Activated B cell treated with CpG ODN at 0.5 μM for 24 hours (primary cell): Measurements from ENCODE around the gene DEPDC7. TPM values are rescaled to one million over a fixed set of nuclear protein-coding genes. Genes with fewer than 3 reads are reported as not detected.
"Not testable (repeated sequence)": the region's sequence is repeated elsewhere in the genome, so short reads cannot be mapped to it uniquely, and the experiment has no call there.

ENCODE experiments used
- ATAC-seq: fragments of 200-7000 bp; cut with Tn5 transposase; one replicate; pipeline ENCODE4 v1.10.0; 2021; ENCODE audit warnings: low read depth, mild to moderate bottlenecking, moderate library complexity
- CTCF ChIA-PET: fragments of 350-600 bp; sonication (Branson Sonifier 250); formaldehyde crosslinking; loops from one replicate; lab custom pipeline; 2021; ENCODE audit warnings: antibody characterized with exemption; lab: Charles Lee
- POLR2A ChIA-PET: fragments of 350-600 bp; sonication (Branson Sonifier 250); formaldehyde crosslinking; loops from one replicate; lab custom pipeline; 2021; ENCODE audit warnings: antibody characterized with exemption; lab: Charles Lee
- DNase-seq: peaks from one replicate; pipeline ENCODE4 v3.0.0; 2022
- H3K27ac Mint-ChIP-seq: one replicate; pipeline ENCODE4 v1.8.0; 2020; ENCODE audit warnings: mixed read lengths
- H3K27me3 Mint-ChIP-seq: one replicate; pipeline ENCODE4 v1.8.0; 2021; ENCODE audit warnings: mixed read lengths
- H3K36me3 Mint-ChIP-seq: one replicate; pipeline ENCODE4 v1.8.0; 2021; ENCODE audit warnings: low read depth, mixed read lengths
- H3K4me1 Mint-ChIP-seq: one replicate; pipeline ENCODE4 v1.8.0; 2021; ENCODE audit warnings: mixed read lengths
- H3K4me3 Mint-ChIP-seq: one replicate; pipeline ENCODE4 v1.8.0; 2020; ENCODE audit warnings: mild to moderate bottlenecking, mixed read lengths
- H3K9me3 Mint-ChIP-seq: one replicate; pipeline ENCODE4 v1.8.0; 2020; ENCODE audit warnings: mixed read lengths
- CTCF ChIP-seq: fragments of 200-600 bp; IDR thresholded peaks from one replicate; pipeline ENCODE4 v1.8.0; 2022; ENCODE audit warnings: antibody characterized with exemption, mild to moderate bottlenecking
- intact Hi-C: fragments of 100-400 bp; cut with micrococcal nuclease; formaldehyde crosslinking; loops from one replicate; pipeline ENCODE4 v1.15.1; 2024
- total RNA-seq: library from RNA; stranded (reverse); gene quantifications from 2 replicates; pipeline ENCODE4 v1.2.3, GENCODE V29; 2022

The DEPDC7 gene
- total RNA-seq, 1 donor from 2014 or later, result not detected

GRCh38 chr11:33044285-33044756, 28.6 kb downstream of the DEPDC7 start:
- POLR2A ChIA-PET, result no interaction called here
- Mint-ChIP-seq H3K9me3 (no peaks in the 10 kb centered on the region), H3K36me3 (peaks cover 43% of the 10 kb centered on the region), H3K27ac (no peak overlapping the region), H3K4me3 (no peak overlapping the region), H3K27me3 (no peaks in the 10 kb centered on the region), H3K4me1 (peaks cover 13% of the 10 kb centered on the region)
- DNase-seq (no peak), ATAC-seq (no peak)
- intact Hi-C loops, result no loop called here
- CTCF ChIA-PET, result no interaction called here
- TF ChIP-seq CTCF, result no peak

GRCh38 chr11:33045551-33046255, 30.0 kb downstream of the DEPDC7 start:
- intact Hi-C loops, result no loop called here
- CTCF ChIA-PET, result no interaction called here
- no peak overlapping the region for H3K27ac Mint-ChIP-seq

GRCh38 chr11:33048701-33049100, 33.0 kb downstream of the DEPDC7 start:
- DNase-seq, H3K4me3 Mint-ChIP-seq, H3K9me3 Mint-ChIP-seq, H3K27me3 Mint-ChIP-seq, H3K27ac Mint-ChIP-seq, ATAC-seq, POLR2A ChIA-PET, intact Hi-C loops, CTCF ChIA-PET: not testable (repeated sequence)
- peaks cover 45% of the 10 kb centered on the region for H3K36me3 Mint-ChIP-seq
- peaks cover 12% of the 10 kb centered on the region for H3K4me1 Mint-ChIP-seq

More at GRCh38 chr11:33045551-33046255, 30.0 kb downstream of the DEPDC7 start:
- ATAC-seq (no peak), DNase-seq (no peak)
- Mint-ChIP-seq H3K27me3 (no peaks in the 10 kb centered on the region), H3K4me3 (no peak overlapping the region), H3K4me1 (peaks cover 7% of the 10 kb centered on the region), H3K9me3 (no peaks in the 10 kb centered on the region), H3K36me3 (peaks cover 42% of the 10 kb centered on the region)
- POLR2A ChIA-PET, result no interaction called here
- no peak for TF ChIP-seq CTCF

DNA sequence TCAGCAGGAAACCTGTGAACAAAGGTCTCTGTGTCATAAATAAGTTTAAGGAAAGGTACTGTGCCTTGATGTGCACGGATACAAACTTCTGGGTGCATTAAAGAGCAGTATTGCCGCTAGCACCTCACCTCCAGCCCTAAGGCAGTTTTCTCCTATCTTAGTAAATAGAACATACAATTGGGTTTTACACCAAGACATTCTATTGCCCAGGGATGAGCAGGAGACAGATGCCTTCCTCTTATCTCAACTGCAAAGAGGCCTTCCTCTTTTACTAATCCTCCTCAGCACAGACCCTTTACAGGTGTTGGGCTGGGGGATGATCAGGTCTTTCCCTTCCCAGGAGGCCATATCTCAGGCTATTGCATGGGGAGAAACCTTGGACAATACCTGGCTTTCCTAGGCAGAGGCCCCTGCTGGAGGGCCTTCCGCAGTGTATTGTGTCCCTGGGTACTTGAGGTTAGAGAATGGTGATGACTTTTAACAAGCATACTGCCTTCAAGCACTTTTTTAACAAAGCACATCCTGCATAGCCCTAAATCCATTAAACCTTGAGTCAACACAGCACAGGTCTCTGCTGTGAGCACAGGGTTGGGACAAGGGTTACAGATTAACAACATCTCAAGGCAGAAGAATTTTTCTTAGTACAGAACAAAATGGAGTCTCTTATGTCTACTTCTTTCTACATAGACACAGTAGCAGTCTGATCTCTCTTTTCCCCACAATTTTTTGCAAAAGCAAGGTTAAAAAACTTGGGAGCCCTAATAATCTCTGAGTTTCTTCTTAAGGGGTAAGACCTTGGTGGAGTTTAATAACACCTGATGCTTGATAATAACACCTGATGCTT, 34.1 kb downstream of the DEPDC7 start:
- H3K4me3 Mint-ChIP-seq, CTCF ChIA-PET, POLR2A ChIA-PET, H3K9me3 Mint-ChIP-seq, ATAC-seq, H3K27me3 Mint-ChIP-seq, DNase-seq, intact Hi-C loops, H3K27ac Mint-ChIP-seq: not testable (repeated sequence)
- peaks cover 40% of the 10 kb centered on the region for H3K36me3 Mint-ChIP-seq
- H3K4me1 Mint-ChIP-seq, result peaks cover 12% of the 10 kb centered on the region

DNA sequence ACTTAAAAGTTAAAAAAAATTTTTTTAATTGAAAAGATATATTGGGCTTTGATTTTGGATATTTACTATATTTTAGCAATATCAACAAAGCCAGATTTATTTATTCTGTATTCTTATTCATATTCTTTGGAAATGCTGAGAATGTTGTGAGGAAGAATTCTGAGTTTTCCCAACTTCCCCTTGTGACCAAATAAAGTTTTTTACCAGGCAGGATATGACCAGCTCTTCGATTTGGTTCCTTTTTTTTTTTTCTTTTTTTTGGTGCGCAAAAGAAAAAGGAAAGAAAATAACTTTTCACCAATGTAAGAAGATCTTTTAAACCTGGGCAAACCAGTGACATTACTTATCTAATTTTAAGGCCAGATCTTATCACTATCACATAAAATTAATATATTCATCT, 36.6 kb downstream of the DEPDC7 start:
- H3K4me3 Mint-ChIP-seq, result peak overlapping the region; percentile 16
- DNase-seq, result no peak
- H3K27ac Mint-ChIP-seq, result peak overlapping the region; percentile 74
- TF ChIP-seq CTCF, result no peak
- intact Hi-C loops, result no loop called here
- peaks cover 37% of the 10 kb centered on the region for H3K36me3 Mint-ChIP-seq
- H3K4me1 Mint-ChIP-seq, result peaks cover 12% of the 10 kb centered on the region
- no peak for ATAC-seq
- H3K27me3 Mint-ChIP-seq, result no peaks in the 10 kb centered on the region
- ChIA-PET CTCF (interaction anchor here (0.9 kb wide), 1 partner anchor 92 kb away, joined by 3 read pairs; no protein-coding TSS in a partner anchor), POLR2A (no interaction called here)
- no peaks in the 10 kb centered on the region for H3K9me3 Mint-ChIP-seq

DNA sequence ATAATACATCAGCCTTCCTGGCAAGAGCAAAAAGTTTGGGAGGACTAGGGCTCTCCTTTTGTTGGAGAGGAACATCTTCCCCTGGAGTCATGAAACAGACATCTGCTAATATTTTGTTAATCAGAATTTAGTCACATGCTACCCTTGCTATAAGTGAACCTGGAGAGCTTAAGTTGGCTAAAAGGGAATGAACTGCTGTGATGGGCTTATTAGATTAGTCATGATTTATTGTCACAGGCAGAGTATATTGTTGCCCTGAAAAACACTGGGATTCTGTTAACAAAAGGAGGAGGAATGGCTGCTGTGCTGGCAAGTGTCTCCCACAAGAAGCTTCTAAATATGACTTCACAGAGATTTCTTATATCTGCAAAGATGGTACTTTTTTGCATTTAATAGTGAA, 39.7 kb downstream of the DEPDC7 start:
- Mint-ChIP-seq H3K36me3 (peaks cover 47% of the 10 kb centered on the region), H3K4me1 (peaks cover 12% of the 10 kb centered on the region), H3K27me3 (no peaks in the 10 kb centered on the region), H3K27ac (no peak overlapping the region), H3K9me3 (no peaks in the 10 kb centered on the region), H3K4me3 (no peak overlapping the region)
- intact Hi-C loops, result no loop called here
- ChIA-PET POLR2A (no interaction called here), CTCF (no interaction called here)
- TF ChIP-seq CTCF, result no peak
- ATAC-seq (no peak), DNase-seq (no peak)
